Psoas muscle (tissue), 8 donors: Measurements from ENCODE around the gene SHPK. TPM values are rescaled to one million over a fixed set of nuclear protein-coding genes. Genes with fewer than 3 reads are reported as not detected.
A peak's percentile ranks its signal among the peaks of the same experiment; 100 is the strongest.

ENCODE experiments used
- ATAC-seq, 4 donors: fragments of 200-7000 bp; cut with Tn5 transposase; one replicate each; pipeline ENCODE4 v1.9.1; 2020; ENCODE audit warnings: moderate library complexity in 3 of 4, mild to moderate bottlenecking in 2 of 4
- DNase-seq, 2 donors: peaks; one replicate each; pipeline ENCODE4 v3.0.0-alpha.2; 2020
- H3K27ac ChIP-seq: fragments of 200-600 bp; one replicate; pipeline ENCODE4 v1.8.0; 2022
- H3K27me3 ChIP-seq, 3 donors: fragments of 200-600 bp in 1 of 3; one replicate each; pipeline versions ENCODE4 v1.6.1 to v1.8.0; 2013 to 2022; ENCODE audit warnings: low read length in 2 of 3, mild to moderate bottlenecking in 2 of 3, moderate library complexity in 1 of 3; ENCODE audit not compliant: insufficient read depth in 3 of 3
- H3K36me3 ChIP-seq, 2 donors: fragments of 200-600 bp in 1 of 2; one replicate each; pipeline versions ENCODE4 v1.6.1 to v1.8.0; 2013 to 2022; ENCODE audit warnings: low read depth in 1 of 2, mild to moderate bottlenecking in 1 of 2, moderate library complexity in 1 of 2; ENCODE audit not compliant: insufficient read depth in 1 of 2
- H3K4me1 ChIP-seq: fragments of 200-600 bp; one replicate; pipeline ENCODE4 v1.8.0; 2022
- H3K4me3 ChIP-seq: fragments of 200-600 bp; one replicate; pipeline ENCODE4 v1.8.0; 2022; ENCODE audit warnings: mild to moderate bottlenecking
- H3K9me3 ChIP-seq: fragments of 200-600 bp; one replicate; pipeline ENCODE4 v1.8.0; 2022
- WGBS, 3 donors: extraction: QIAGEN DNeasy Blood & Tissue Kit; methylation state at CpG; one replicate each; pipeline versions ENCODE4 v1.1.6 to v1.1.7; 2013; 5-methylcytosine and 5-hydroxymethylcytosine counted together
- intact Hi-C, 2 donors: fragments of 100-400 bp; cut with DNase I; formaldehyde crosslinking; loops; one replicate each; pipeline versions ENCODE4 v1.11.0 to v1.14.2; 2022
- polyA plus RNA-seq, 3 donors: library from polyadenylated mRNA; stranded (reverse); fragments of 200-250 nt; gene quantifications; one replicate each; pipeline ENCODE4 v1.2.3, GENCODE V29; 2013
- total RNA-seq, 4 donors: library from RNA; stranded (reverse); fragmentation: NEBNext Ultra II Directional in 2 of 4; extraction: Animal tissue kit (Norgen Biotek cat#: 25700) in 2 of 4; gene quantifications; one replicate each; pipeline versions ENCODE4 v1.2.1 to v1.2.4, GENCODE V29; 2021 to 2023
- TF ChIP-seq, protein P1 (sequence below): fragments of 200-600 bp; IDR thresholded peaks from one replicate; pipeline ENCODE4 v1.8.0; 2022; ENCODE audit warnings: antibody characterized with exemption
- donor health status: healthy with polysubstance abuse.
- donor health status: DM: no; HTN: no; CAD: no; lungs with moderate emphysema.
- donor health status: Bipolar disorder and iron deficiency.
- donor health status: healthy.
- donor health status: DM: yes; HTN: yes; CAD: no.
- donor health status: DM: no; HTN: no; CAD: no.
- donor health status: DM: no; HTN: no; CAD: no.
- donor health status: DM: yes; HTN: yes; CAD: no.

SHPK gene
- total and polyA plus RNA-seq, 7 donors: 1.7 to 3.8 (median 2.2) TPM

DNA sequence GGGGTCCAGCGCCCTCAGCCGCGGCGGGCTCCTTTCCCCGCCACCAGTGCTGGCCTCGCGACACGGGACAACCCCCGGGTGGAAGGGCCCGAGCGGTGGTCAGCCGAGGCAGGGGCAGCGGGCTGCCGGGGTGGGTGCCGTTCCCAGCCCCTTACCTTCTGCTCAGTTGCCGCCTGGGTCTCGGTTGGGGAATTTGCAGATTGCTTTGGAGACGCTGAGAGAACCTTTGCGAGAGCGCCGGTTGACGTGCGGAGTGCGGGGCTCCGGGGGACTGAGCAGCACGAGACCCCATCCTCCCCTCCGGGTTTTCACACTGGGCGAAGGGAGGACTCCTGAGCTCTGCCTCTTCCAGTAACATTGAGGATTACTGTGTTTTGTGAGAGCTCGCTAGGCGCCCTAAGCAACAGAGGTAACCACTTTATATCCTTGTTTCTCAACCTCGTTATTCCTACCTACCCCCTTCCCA, 891 bp upstream of the SHPK start:
- Histone ChIP-seq H3K27me3 (no peaks in the 10 kb centered on the region), H3K27ac (peak overlapping the region; percentile 94), H3K4me3 (peak overlapping the region; percentile 78), H3K36me3 (peaks cover 0 to 23% of the 10 kb centered on the region in 2 donors), H3K9me3 (no peaks in the 10 kb centered on the region), H3K4me1 (peaks cover 31% of the 10 kb centered on the region)
- intact Hi-C loops: no loop called here
- DNase-seq (no peak), ATAC-seq (peak; percentile 0 to 9 (median 1))
- WGBS, 3 donors: 1 to 2% (median 2%) methylated on average over 21 to 31 of the region's 31 CpGs
- TF ChIP-seq, protein P1, sequence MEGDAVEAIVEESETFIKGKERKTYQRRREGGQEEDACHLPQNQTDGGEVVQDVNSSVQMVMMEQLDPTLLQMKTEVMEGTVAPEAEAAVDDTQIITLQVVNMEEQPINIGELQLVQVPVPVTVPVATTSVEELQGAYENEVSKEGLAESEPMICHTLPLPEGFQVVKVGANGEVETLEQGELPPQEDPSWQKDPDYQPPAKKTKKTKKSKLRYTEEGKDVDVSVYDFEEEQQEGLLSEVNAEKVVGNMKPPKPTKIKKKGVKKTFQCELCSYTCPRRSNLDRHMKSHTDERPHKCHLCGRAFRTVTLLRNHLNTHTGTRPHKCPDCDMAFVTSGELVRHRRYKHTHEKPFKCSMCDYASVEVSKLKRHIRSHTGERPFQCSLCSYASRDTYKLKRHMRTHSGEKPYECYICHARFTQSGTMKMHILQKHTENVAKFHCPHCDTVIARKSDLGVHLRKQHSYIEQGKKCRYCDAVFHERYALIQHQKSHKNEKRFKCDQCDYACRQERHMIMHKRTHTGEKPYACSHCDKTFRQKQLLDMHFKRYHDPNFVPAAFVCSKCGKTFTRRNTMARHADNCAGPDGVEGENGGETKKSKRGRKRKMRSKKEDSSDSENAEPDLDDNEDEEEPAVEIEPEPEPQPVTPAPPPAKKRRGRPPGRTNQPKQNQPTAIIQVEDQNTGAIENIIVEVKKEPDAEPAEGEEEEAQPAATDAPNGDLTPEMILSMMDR: no peak

DNA sequence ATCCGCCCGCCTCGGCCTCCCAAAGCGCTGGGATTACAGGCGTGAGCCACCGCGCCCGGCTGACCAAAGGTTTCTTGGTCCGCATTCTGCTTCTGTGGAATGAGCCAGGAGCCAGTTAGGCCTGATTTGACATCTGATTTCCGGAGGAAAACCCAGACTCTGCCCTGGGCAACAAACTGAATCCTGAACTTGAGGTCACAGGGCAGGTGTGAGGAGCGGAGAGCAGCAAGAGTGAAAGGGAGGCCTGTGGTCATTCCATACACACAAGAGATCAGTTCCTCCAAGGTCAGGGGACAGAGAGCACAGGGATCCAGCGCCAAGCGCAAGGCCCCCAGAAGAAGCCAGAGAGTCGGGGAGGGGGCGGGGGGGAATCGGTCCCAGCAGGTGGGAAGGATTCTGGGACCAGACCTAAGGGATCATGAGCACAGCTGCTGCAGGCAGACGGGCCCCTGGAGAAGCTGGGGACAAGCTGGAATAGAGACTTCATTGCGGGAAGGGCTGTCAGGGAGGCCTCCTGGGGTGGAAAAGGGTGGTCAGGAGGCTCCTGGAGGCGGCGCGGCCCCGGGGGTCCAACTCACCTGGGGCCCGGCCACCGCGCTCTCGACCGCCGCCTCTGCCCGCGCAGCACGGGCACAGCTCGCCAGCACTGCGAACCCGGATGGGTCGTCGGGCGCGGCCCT, 436 bp downstream of the SHPK start:
- DNase-seq (no peak), ATAC-seq (peak in 3 of 4 donors; percentile 0 to 11 (median 1))
- 13 to 20% (median 15%) methylated on average over 24 to 37 of the region's 38 CpGs for WGBS, 3 donors
- TF ChIP-seq, protein P1: no peak
- peak overlapping the region; percentile 94 for H3K27ac ChIP-seq
- H3K27me3 ChIP-seq: no peaks in the 10 kb centered on the region
- peak overlapping the region; percentile 78 for H3K4me3 ChIP-seq
- peaks cover 0 to 28% of the 10 kb centered on the region in 2 donors for H3K36me3 ChIP-seq
- intact Hi-C loops: no loop called here
- H3K4me1 ChIP-seq: peaks cover 26% of the 10 kb centered on the region
- H3K9me3 ChIP-seq: no peaks in the 10 kb centered on the region

DNA sequence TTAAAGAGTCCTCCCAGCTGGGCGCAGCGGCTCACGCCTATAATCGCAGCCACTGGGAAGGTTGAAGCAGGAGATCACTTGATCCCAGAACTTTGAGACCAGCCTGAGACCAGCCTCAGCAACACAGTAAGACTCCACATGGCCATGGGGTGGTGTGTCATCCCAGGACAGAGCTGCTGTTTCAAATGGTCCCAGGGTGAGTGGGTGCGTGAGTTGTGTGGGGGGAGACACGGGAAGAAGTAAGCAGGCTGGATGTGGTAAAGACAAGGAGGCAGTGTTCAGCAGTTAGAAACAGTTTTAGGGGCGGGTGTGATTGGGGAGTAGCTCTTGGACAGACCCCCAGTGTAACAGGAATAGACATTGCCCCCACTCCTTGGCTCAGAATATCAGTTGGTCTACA, 3.8 kb downstream of the SHPK start:
- H3K9me3 ChIP-seq: no peaks in the 10 kb centered on the region
- no peak for DNase-seq
- peaks cover 0 to 45% of the 10 kb centered on the region in 2 donors for H3K36me3 ChIP-seq
- WGBS, 3 donors: 94 to 98% (median 97%) methylated on average over 7 of the region's 7 CpGs
- H3K4me3 ChIP-seq: no peak overlapping the region
- ATAC-seq: no peak
- peaks cover 8% of the 10 kb centered on the region for H3K4me1 ChIP-seq
- TF ChIP-seq, protein P1: no peak
- no peak overlapping the region for H3K27ac ChIP-seq
- H3K27me3 ChIP-seq: no peaks in the 10 kb centered on the region
- intact Hi-C loops: no loop called here

DNA sequence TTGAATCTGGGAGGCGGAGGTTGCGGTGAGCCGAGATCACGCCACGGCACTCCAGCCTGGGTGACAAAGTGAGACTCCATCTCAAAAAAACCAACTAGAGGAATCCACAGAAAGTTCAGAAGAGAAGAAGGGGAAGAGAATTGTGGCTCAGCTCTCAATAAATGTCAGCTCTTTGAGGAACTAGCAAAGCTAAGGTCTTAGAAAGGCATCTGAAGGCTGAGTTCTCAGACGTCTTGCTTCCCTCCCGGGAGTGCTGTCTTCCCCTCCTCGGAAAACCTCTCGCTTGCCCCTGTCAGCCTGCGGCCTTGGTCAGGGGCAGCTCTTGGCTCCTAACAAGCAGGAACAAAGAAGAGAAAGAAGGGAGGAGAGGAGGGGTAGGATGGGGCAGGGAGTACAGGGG, 5.3 kb downstream of the SHPK start:
- no peaks in the 10 kb centered on the region for H3K27me3 ChIP-seq
- WGBS, 3 donors: 83 to 86% (median 84%) methylated on average over 10 of the region's 10 CpGs
- DNase-seq (no peak), ATAC-seq (no peak)
- H3K9me3 ChIP-seq: no peaks in the 10 kb centered on the region
- no peak overlapping the region for H3K27ac ChIP-seq
- H3K4me1 ChIP-seq: peaks cover 7% of the 10 kb centered on the region
- H3K4me3 ChIP-seq: no peak overlapping the region
- intact Hi-C loops: no loop called here
- TF ChIP-seq, protein P1: no peak
- H3K36me3 ChIP-seq: peaks cover 0 to 56% of the 10 kb centered on the region in 2 donors
